ENCODE results near the gene NMRK1. TPM values are rescaled to one million over a fixed set of nuclear protein-coding genes. Genes with fewer than 3 reads are reported as not detected.

The NMRK1 gene
- total RNA-seq, 1 experiment from 2014 or later, result 1.1 TPM

- no peak for DNase-seq
- intact Hi-C loops (cut with micrococcal nuclease; ENCODE audit: unreplicated experiment), result no loop called here
- H3K36me3 Mint-ChIP-seq (ENCODE audit: insufficient read depth, unreplicated experiment), result no peaks in the 10 kb centered on the region
- Histone ChIP-seq H3K4me1 (no peaks in the 10 kb centered on the region), H3K9me3 (no peaks in the 10 kb centered on the region), H3K4me3 (ENCODE audit: low read depth, low read length) (no peak overlapping the region), H3K36me3 (ENCODE audit: control insufficient read depth, insufficient read depth, low read length) (no peaks in the 10 kb centered on the region), H3K27me3 (replicated peaks; ENCODE audit: control insufficient read depth, insufficient read depth, low read length) (no peaks in the 10 kb centered on the region)
- CTCF ChIA-PET, result no interaction called here
- peaks cover 7% of the 10 kb centered on the region for H3K9me3 Mint-ChIP-seq (ENCODE audit: unreplicated experiment)
- H3K4me1 Mint-ChIP-seq (ENCODE audit: low read depth, unreplicated experiment), result no peaks in the 10 kb centered on the region
- no peak overlapping the region for H3K4me3 Mint-ChIP-seq (ENCODE audit: unreplicated experiment)
- POLR2A ChIA-PET, result no interaction called here
- no peak for TF ChIP-seq CTCF (IDR thresholded peaks at IDR 0.05; ENCODE audit: insufficient read depth in 1 of 2, low read depth in 1 of 2, low read length in 1 of 2, severe bottlenecking in 1 of 2, unreplicated experiment in 1 of 2)
- H3K27me3 Mint-ChIP-seq (ENCODE audit: insufficient read depth, unreplicated experiment), result no peaks in the 10 kb centered on the region
- no TSS peak for BruUV-seq (replicated peaks)
- H3K27ac Mint-ChIP-seq (ENCODE audit: unreplicated experiment), result no peak overlapping the region
These were observed 34.1 kb upstream of the NMRK1 start for GRCh38 chr9:75121914-75122558.

GRCh38 chr9:75120686-75121085, 32.7 kb upstream of the NMRK1 start:
- no peak for TF ChIP-seq CTCF (IDR thresholded peaks at IDR 0.05; ENCODE audit: insufficient read depth in 1 of 2, low read depth in 1 of 2, low read length in 1 of 2, severe bottlenecking in 1 of 2, unreplicated experiment in 1 of 2)
- no peaks in the 10 kb centered on the region for H3K36me3 ChIP-seq (ENCODE audit: control insufficient read depth, insufficient read depth, low read length)
- no peaks in the 10 kb centered on the region for H3K9me3 ChIP-seq
- no peaks in the 10 kb centered on the region for H3K27me3 ChIP-seq (replicated peaks; ENCODE audit: control insufficient read depth, insufficient read depth, low read length)
- POLR2A ChIA-PET, result no interaction called here
- Mint-ChIP-seq H3K27me3 (ENCODE audit: insufficient read depth, unreplicated experiment) (no peaks in the 10 kb centered on the region), H3K9me3 (ENCODE audit: unreplicated experiment) (peaks cover 7% of the 10 kb centered on the region), H3K36me3 (ENCODE audit: insufficient read depth, unreplicated experiment) (no peaks in the 10 kb centered on the region), H3K4me3 (ENCODE audit: unreplicated experiment) (no peak overlapping the region), H3K4me1 (ENCODE audit: low read depth, unreplicated experiment) (no peaks in the 10 kb centered on the region), H3K27ac (ENCODE audit: unreplicated experiment) (no peak overlapping the region)
- CTCF ChIA-PET, result no interaction called here
- DNase-seq, result no peak
- H3K4me3 ChIP-seq (ENCODE audit: low read depth, low read length), result no peak overlapping the region
- BruUV-seq (replicated peaks), result no TSS peak
- intact Hi-C loops (cut with micrococcal nuclease; ENCODE audit: unreplicated experiment), result no loop called here
- no peaks in the 10 kb centered on the region for H3K4me1 ChIP-seq

GRCh38 chr9:75117564-75117963, 29.6 kb upstream of the NMRK1 start:
- H3K36me3 Mint-ChIP-seq (ENCODE audit: insufficient read depth, unreplicated experiment), result no peaks in the 10 kb centered on the region
- Histone ChIP-seq H3K9me3 (no peaks in the 10 kb centered on the region), H3K4me1 (no peaks in the 10 kb centered on the region), H3K4me3 (ENCODE audit: low read depth, low read length) (no peak overlapping the region), H3K27me3 (replicated peaks; ENCODE audit: control insufficient read depth, insufficient read depth, low read length) (no peaks in the 10 kb centered on the region), H3K36me3 (ENCODE audit: control insufficient read depth, insufficient read depth, low read length) (no peaks in the 10 kb centered on the region)
- POLR2A ChIA-PET, result no interaction called here
- no peak overlapping the region for H3K27ac Mint-ChIP-seq (ENCODE audit: unreplicated experiment)
- H3K27me3 Mint-ChIP-seq (ENCODE audit: insufficient read depth, unreplicated experiment), result no peaks in the 10 kb centered on the region
- no peak overlapping the region for H3K4me3 Mint-ChIP-seq (ENCODE audit: unreplicated experiment)
- intact Hi-C loops (cut with micrococcal nuclease; ENCODE audit: unreplicated experiment), result no loop called here
- CTCF ChIA-PET, result no interaction called here
- H3K9me3 Mint-ChIP-seq (ENCODE audit: unreplicated experiment), result peaks cover 7% of the 10 kb centered on the region
- H3K4me1 Mint-ChIP-seq (ENCODE audit: low read depth, unreplicated experiment), result no peaks in the 10 kb centered on the region
- DNase-seq, result no peak
- no TSS peak for BruUV-seq (replicated peaks)
- TF ChIP-seq CTCF (IDR thresholded peaks at IDR 0.05; ENCODE audit: insufficient read depth in 1 of 2, low read depth in 1 of 2, low read length in 1 of 2, severe bottlenecking in 1 of 2, unreplicated experiment in 1 of 2), result no peak
